ENCODE measurements around the gene EYS. TPM values are rescaled to one million over a fixed set of nuclear protein-coding genes. Genes with fewer than 3 reads are reported as not detected.

Gene EYS
- total RNA-seq, 4 donors from 2014 or later = under 0.01 TPM; not detected in 3

- no peak overlapping the region for H3K4me3 ChIP-seq
- DNase-seq (ENCODE audit: extremely low spot score) = no peak
- TF ChIP-seq CTCF (IDR thresholded peaks at IDR 0.05) (no peak), EP300 (IDR thresholded peaks at IDR 0.05) (no peak), POLR2AphosphoS5 (IDR thresholded peaks at IDR 0.05) (no peak), POLR2A (IDR thresholded peaks at IDR 0.05; ENCODE audit: low read depth) (no peak)
- H3K9me3 ChIP-seq = no peaks in the 10 kb centered on the region
- no peaks in the 10 kb centered on the region for H3K4me1 ChIP-seq
- 100% methylated on average over 1 of the region's 1 CpG for WGBS
- no peaks in the 10 kb centered on the region for H3K36me3 ChIP-seq
- intact Hi-C loops (cut with DNase I) = no loop called here
- H3K27me3 ChIP-seq = no peaks in the 10 kb centered on the region
- H3K27ac ChIP-seq (replicated peaks in 1 of 4) = no peak overlapping the region
These were observed 625.3 kb downstream of the EYS start for GRCh38 chr6:65081756-65082155.

GRCh38 chr6:65075705-65076230 lies 631.3 kb downstream of the EYS start:
- Histone ChIP-seq H3K36me3 (no peaks in the 10 kb centered on the region), H3K4me1 (no peaks in the 10 kb centered on the region), H3K9me3 (no peaks in the 10 kb centered on the region), H3K27ac (replicated peaks in 1 of 4) (no peak overlapping the region), H3K4me3 (no peak overlapping the region), H3K27me3 (no peaks in the 10 kb centered on the region)
- intact Hi-C loops (cut with DNase I) = no loop called here
- TF ChIP-seq CTCF (IDR thresholded peaks at IDR 0.05) = no peak
- TF ChIP-seq POLR2A (IDR thresholded peaks at IDR 0.05; ENCODE audit: low read depth) = no peak
- TF ChIP-seq POLR2AphosphoS5 (IDR thresholded peaks at IDR 0.05) = no peak
- TF ChIP-seq EP300 (IDR thresholded peaks at IDR 0.05) = no peak
- DNase-seq (ENCODE audit: extremely low spot score) = no peak

GRCh38 chr6:65072500-65072899 lies 634.5 kb downstream of the EYS start:
- intact Hi-C loops (cut with DNase I) = no loop called here
- no peak for DNase-seq (ENCODE audit: extremely low spot score)
- Histone ChIP-seq H3K4me1 (no peaks in the 10 kb centered on the region), H3K36me3 (no peaks in the 10 kb centered on the region), H3K27ac (replicated peaks in 1 of 4) (no peak overlapping the region), H3K4me3 (no peak overlapping the region), H3K9me3 (no peaks in the 10 kb centered on the region), H3K27me3 (no peaks in the 10 kb centered on the region)
- TF ChIP-seq POLR2A (IDR thresholded peaks at IDR 0.05; ENCODE audit: low read depth) = no peak
- no peak for TF ChIP-seq POLR2AphosphoS5 (IDR thresholded peaks at IDR 0.05)
- TF ChIP-seq EP300 (IDR thresholded peaks at IDR 0.05) = no peak
- no peak for TF ChIP-seq CTCF (IDR thresholded peaks at IDR 0.05)
- WGBS = 98% methylated on average over 1 of the region's 1 CpG

- no peak for DNase-seq (ENCODE audit: extremely low spot score)
- intact Hi-C loops (cut with DNase I) = no loop called here
- Histone ChIP-seq H3K9me3 (no peaks in the 10 kb centered on the region), H3K27ac (replicated peaks in 1 of 4) (no peak overlapping the region), H3K4me1 (no peaks in the 10 kb centered on the region), H3K36me3 (no peaks in the 10 kb centered on the region), H3K27me3 (no peaks in the 10 kb centered on the region), H3K4me3 (no peak overlapping the region)
- TF ChIP-seq POLR2AphosphoS5 (IDR thresholded peaks at IDR 0.05) = no peak
- no peak for TF ChIP-seq POLR2A (IDR thresholded peaks at IDR 0.05; ENCODE audit: low read depth)
- TF ChIP-seq CTCF (IDR thresholded peaks at IDR 0.05) = no peak
- TF ChIP-seq EP300 (IDR thresholded peaks at IDR 0.05) = no peak
- WGBS = 79% methylated on average over 2 of the region's 2 CpGs
These were observed 635.5 kb downstream of the EYS start for GRCh38 chr6:65071480-65071879.

GRCh38 chr6:65064844-65065243 lies 642.2 kb downstream of the EYS start:
- 81% methylated on average over 1 of the region's 1 CpG for WGBS
- no peak for TF ChIP-seq CTCF (IDR thresholded peaks at IDR 0.05)
- TF ChIP-seq POLR2AphosphoS5 (IDR thresholded peaks at IDR 0.05) = no peak
- TF ChIP-seq EP300 (IDR thresholded peaks at IDR 0.05) = no peak
- TF ChIP-seq POLR2A (IDR thresholded peaks at IDR 0.05; ENCODE audit: low read depth) = no peak
- intact Hi-C loops (cut with DNase I) = no loop called here

More at GRCh38 chr6:65064844-65065243, 642.2 kb downstream of the EYS start:
- Histone ChIP-seq H3K27ac (replicated peaks in 1 of 4) (no peak overlapping the region), H3K27me3 (no peaks in the 10 kb centered on the region), H3K4me3 (no peak overlapping the region), H3K9me3 (no peaks in the 10 kb centered on the region), H3K4me1 (no peaks in the 10 kb centered on the region), H3K36me3 (no peaks in the 10 kb centered on the region)
- DNase-seq (ENCODE audit: extremely low spot score) = no peak
